GM23338 (cell line): ENCODE data around the gene MGLL. TPM values are rescaled to one million over a fixed set of nuclear protein-coding genes. Genes with fewer than 3 reads are reported as not detected.

Experiments
- ATAC-seq: fragments of 200-7000 bp; cut with Tn5 transposase; 3 replicates; pipeline ENCODE4 v1.9.1; 2020
- DNase-seq: peaks from one replicate; pipeline ENCODE4 v3.0.0-alpha.2; 2015; ENCODE audit warnings: low spot score
- H2AFZ ChIP-seq: fragments of 200-600 bp; sonication (generic); 2 replicates; pipeline ENCODE4 v1.8.0; 2016; ENCODE audit warnings: antibody characterized with exemption, mild to moderate bottlenecking, moderate library complexity
- H3F3A ChIP-seq: fragments of 200-600 bp; sonication (generic); replicated peaks from 2 replicates; pipeline ENCODE4 v1.8.0; 2017; ENCODE audit warnings: antibody characterized with exemption, mixed run types, low read depth
- H3K27ac ChIP-seq: fragments of 200-600 bp; sonication (generic); 2 replicates; pipeline ENCODE4 v1.6.1; 2016; ENCODE audit warnings: low read depth
- H3K27me3 ChIP-seq: fragments of 200-600 bp; sonication (generic); 2 replicates; pipeline ENCODE4 v1.8.0; 2016; ENCODE audit warnings: mild to moderate bottlenecking, mixed run types, moderate library complexity; ENCODE audit not compliant: insufficient read depth
- H3K36me3 ChIP-seq: fragments of 200-600 bp; sonication (generic); 2 replicates; pipeline ENCODE4 v1.8.0; 2016; ENCODE audit warnings: mild to moderate bottlenecking; ENCODE audit not compliant: insufficient read depth
- H3K4me1 ChIP-seq: fragments of 200-600 bp; sonication (generic); 2 replicates; pipeline ENCODE4 v1.8.0; 2016; ENCODE audit warnings: mild to moderate bottlenecking, moderate library complexity; ENCODE audit not compliant: insufficient read depth
- H3K4me2 ChIP-seq: fragments of 200-600 bp; sonication (generic); 2 replicates; pipeline ENCODE4 v1.7.1; 2017; ENCODE audit warnings: mixed run types
- H3K4me3 ChIP-seq: fragments of 200-600 bp; sonication (generic); 2 replicates; pipeline ENCODE4 v1.6.1; 2016; ENCODE audit warnings: mixed run types
- H3K79me2 ChIP-seq: fragments of 200-600 bp; sonication (generic); replicated peaks from 2 replicates; pipeline ENCODE4 v1.8.0; 2017; ENCODE audit warnings: mild to moderate bottlenecking; ENCODE audit not compliant: insufficient read depth
- H3K9me2 ChIP-seq: fragments of 200-600 bp; sonication (generic); 2 replicates; pipeline ENCODE4 v1.8.0; 2017; ENCODE audit not compliant: insufficient read depth
- H4K20me1 ChIP-seq: fragments of 200-600 bp; sonication (generic); replicated peaks from 2 replicates; pipeline ENCODE4 v1.8.0; 2017; ENCODE audit warnings: mild to moderate bottlenecking; ENCODE audit not compliant: insufficient read depth
- H3K27ac Mint-ChIP-seq: 2 replicates; pipeline ENCODE4 v1.8.0; 2020; ENCODE audit warnings: inconsistent platforms, mild to moderate bottlenecking, moderate library complexity, mixed read lengths
- H3K27me3 Mint-ChIP-seq: 3 replicates; pipeline ENCODE4 v1.8.0; 2022; ENCODE audit warnings: low read depth, mild to moderate bottlenecking, moderate library complexity, mixed read lengths, inconsistent platforms; ENCODE audit not compliant: insufficient read depth, poor library complexity
- H3K36me3 Mint-ChIP-seq: 3 replicates; pipeline ENCODE4 v1.8.0; 2021; ENCODE audit warnings: low read depth, mild to moderate bottlenecking, inconsistent platforms, moderate library complexity, mixed read lengths
- H3K4me1 Mint-ChIP-seq: 3 replicates; pipeline ENCODE4 v1.8.0; 2020; ENCODE audit warnings: mild to moderate bottlenecking, inconsistent platforms, mixed read lengths
- H3K4me3 Mint-ChIP-seq: 3 replicates; pipeline ENCODE4 v1.8.0; 2021; ENCODE audit warnings: moderate library complexity, mild to moderate bottlenecking, inconsistent platforms, mixed read lengths
- H3K9me3 Mint-ChIP-seq: 3 replicates; pipeline ENCODE4 v1.8.0; 2020; ENCODE audit warnings: moderate library complexity, mild to moderate bottlenecking, inconsistent platforms, mixed read lengths
- CREB1 ChIP-seq: fragments of 250-450 bp; sonication (Bioruptor Pico); IDR thresholded peaks from 2 replicates; pipeline ENCODE4 v1.5.0; 2020; ENCODE audit warnings: low read depth, mild to moderate bottlenecking, moderate library complexity
- EZH2phosphoT487 ChIP-seq: fragments of 200-600 bp; sonication (generic); IDR thresholded peaks from one replicate; pipeline ENCODE4 v1.8.1; 2018; ENCODE audit warnings: antibody characterized with exemption; ENCODE audit not compliant: unreplicated experiment
- JUNB ChIP-seq: IDR thresholded peaks from one replicate; pipeline ENCODE4 v1.6.1; 2016; ENCODE audit warnings: antibody characterized with exemption; ENCODE audit not compliant: unreplicated experiment
- NANOG ChIP-seq: IDR thresholded peaks from 2 replicates; pipeline ENCODE4 v1.6.1; 2016; ENCODE audit warnings: antibody characterized with exemption, borderline replicate concordance
- POLR2AphosphoS5 ChIP-seq: IDR thresholded peaks from 2 replicates; pipeline ENCODE4 v1.6.1; 2016; ENCODE audit warnings: antibody characterized with exemption, low read depth
- ZNF114 ChIP-seq: fragments of 250-450 bp; sonication (Bioruptor Pico); IDR thresholded peaks from 2 replicates; pipeline ENCODE4 v1.5.0; 2020; ENCODE audit warnings: mild to moderate bottlenecking, moderate library complexity
- ZNF331 ChIP-seq: fragments of 250-450 bp; sonication (Bioruptor Pico); IDR thresholded peaks from 2 replicates; pipeline ENCODE4 v1.5.0; 2020; ENCODE audit warnings: low read depth, mild to moderate bottlenecking, moderate library complexity
- polyA plus RNA-seq: library from polyadenylated mRNA; unstranded; fragments of >200 nt; fragmentation: Nextera tagmentation; extraction: Ambion mirVana; gene quantifications from 2 replicates; pipeline ENCODE4 v1.2.1, GENCODE V29; 2016
- total RNA-seq: library from RNA; depleted of rRNA; stranded (reverse); fragments of >200 nt; shearing (Covaris generic); gene quantifications from 2 replicates; pipeline ENCODE4 v1.2.3, GENCODE V29; 2014
- TF ChIP-seq, protein P1 (sequence below), 2 experiments: fragments of 200-600 bp in 1 of 2; sonication (generic) in 1 of 2; conservative IDR thresholded peaks; 2 replicates each; pipeline versions ENCODE4 v1.5.1 to v1.6.1; 2016 to 2017; ENCODE audit warnings: antibody characterized with exemption in 2 of 2, low read depth in 2 of 2, mild to moderate bottlenecking in 2 of 2, moderate library complexity in 1 of 2
- TF ChIP-seq, protein P2 (sequence below): IDR thresholded peaks from one replicate; pipeline ENCODE4 v1.6.1; 2018; ENCODE audit warnings: antibody characterized with exemption; ENCODE audit not compliant: unreplicated experiment
- TF ChIP-seq, protein P3 (sequence below): IDR thresholded peaks from 2 replicates; pipeline ENCODE4 v1.6.1; 2016; ENCODE audit warnings: antibody characterized with exemption

The MGLL gene
- total and polyA plus RNA-seq, 2 experiments from 2014 or later, result 0.71 to 0.83 TPM

DNA sequence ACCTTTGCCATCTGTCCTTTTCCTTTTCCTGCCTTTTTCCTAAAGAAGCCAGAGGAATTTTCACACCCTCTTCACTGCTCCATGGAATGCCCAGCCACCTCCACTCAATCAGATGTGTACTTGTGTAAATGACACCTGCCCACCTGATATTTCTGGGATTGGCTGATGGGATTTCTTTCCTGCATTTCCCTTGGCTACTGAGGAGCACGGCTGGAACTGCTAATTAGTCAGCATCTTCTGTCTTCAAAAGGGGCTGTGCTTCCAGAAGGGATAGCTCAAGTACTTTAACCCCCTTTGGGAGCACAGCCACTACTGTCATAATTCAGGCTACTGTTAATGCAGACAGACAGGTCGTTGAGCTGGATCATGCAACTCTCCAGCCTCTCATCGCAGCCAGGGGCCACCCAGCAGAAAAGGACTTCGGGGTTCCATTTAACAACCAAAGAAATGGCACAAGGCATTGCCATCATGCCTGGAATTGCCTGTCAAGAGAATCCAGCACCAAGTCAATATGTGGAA lies 38.6 kb downstream of the MGLL start:
- H3K4me3 Mint-ChIP-seq, result no peak overlapping the region
- Histone ChIP-seq H3K4me2 (no peak overlapping the region), H2AFZ (no peak overlapping the region), H3K27me3 (no peaks in the 10 kb centered on the region), H3K36me3 (no peaks in the 10 kb centered on the region), H3F3A (no peaks in the 10 kb centered on the region), H4K20me1 (no peaks in the 10 kb centered on the region), H3K79me2 (no peaks in the 10 kb centered on the region), H3K9me2 (no peaks in the 10 kb centered on the region), H3K27ac (no peak overlapping the region), H3K4me1 (no peaks in the 10 kb centered on the region), H3K4me3 (no peak overlapping the region)
- H3K27ac Mint-ChIP-seq, result no peak overlapping the region
- peaks cover 4% of the 10 kb centered on the region for H3K4me1 Mint-ChIP-seq
- H3K27me3 Mint-ChIP-seq, result peaks cover 6% of the 10 kb centered on the region
- no peaks in the 10 kb centered on the region for H3K9me3 Mint-ChIP-seq
- no peak for TF ChIP-seq JUNB
- H3K36me3 Mint-ChIP-seq, result no peaks in the 10 kb centered on the region
- DNase-seq (no peak), ATAC-seq (no peak)

DNA sequence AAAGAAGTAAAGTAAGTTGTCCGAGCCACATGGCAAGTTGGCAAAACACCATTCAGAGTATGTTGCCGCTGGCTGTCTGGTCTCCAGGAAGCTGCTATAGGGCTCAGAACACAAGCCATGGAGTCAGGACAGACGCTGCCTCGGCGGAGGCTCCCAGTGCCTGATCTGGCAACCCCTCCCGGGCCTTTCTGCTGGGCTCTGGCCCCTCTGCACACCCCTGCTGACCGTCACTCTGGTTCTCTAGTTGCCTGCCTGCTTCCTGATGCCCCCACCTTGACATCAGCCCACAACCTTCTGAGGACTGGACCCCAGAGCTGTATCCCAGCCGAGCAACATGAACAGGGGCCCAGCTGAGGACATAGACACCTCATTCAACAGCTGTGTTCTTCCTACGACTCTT lies 39.1 kb downstream of the MGLL start:
- Mint-ChIP-seq H3K27ac (no peak overlapping the region; the same call in 1 of the 2 replicates), H3K4me1 (peaks cover 4% of the 10 kb centered on the region), H3K9me3 (no peaks in the 10 kb centered on the region), H3K4me3 (no peak overlapping the region), H3K27me3 (peaks cover 4% of the 10 kb centered on the region), H3K36me3 (no peaks in the 10 kb centered on the region)
- no peaks in the 10 kb centered on the region for H3K4me1 ChIP-seq
- H3K36me3 ChIP-seq, result no peaks in the 10 kb centered on the region
- DNase-seq (no peak), ATAC-seq (no peak)
- H3K27me3 ChIP-seq, result no peaks in the 10 kb centered on the region
- no peak overlapping the region for H3K4me3 ChIP-seq
- H2AFZ ChIP-seq, result no peak overlapping the region
- H3K4me2 ChIP-seq, result no peak overlapping the region
- H3K9me2 ChIP-seq, result no peaks in the 10 kb centered on the region
- H3K79me2 ChIP-seq, result no peaks in the 10 kb centered on the region
- H4K20me1 ChIP-seq, result no peaks in the 10 kb centered on the region
- no peaks in the 10 kb centered on the region for H3F3A ChIP-seq
- no peak overlapping the region for H3K27ac ChIP-seq
- TF ChIP-seq ZNF331 (CRISPR knock-in tag) (no peak), ZNF114 (CRISPR knock-in tag) (no peak), POLR2AphosphoS5 (no peak), JUNB (no peak), EZH2phosphoT487 (no peak), CREB1 (CRISPR knock-in tag) (no peak), NANOG (no peak)
- TF ChIP-seq, protein P1, sequence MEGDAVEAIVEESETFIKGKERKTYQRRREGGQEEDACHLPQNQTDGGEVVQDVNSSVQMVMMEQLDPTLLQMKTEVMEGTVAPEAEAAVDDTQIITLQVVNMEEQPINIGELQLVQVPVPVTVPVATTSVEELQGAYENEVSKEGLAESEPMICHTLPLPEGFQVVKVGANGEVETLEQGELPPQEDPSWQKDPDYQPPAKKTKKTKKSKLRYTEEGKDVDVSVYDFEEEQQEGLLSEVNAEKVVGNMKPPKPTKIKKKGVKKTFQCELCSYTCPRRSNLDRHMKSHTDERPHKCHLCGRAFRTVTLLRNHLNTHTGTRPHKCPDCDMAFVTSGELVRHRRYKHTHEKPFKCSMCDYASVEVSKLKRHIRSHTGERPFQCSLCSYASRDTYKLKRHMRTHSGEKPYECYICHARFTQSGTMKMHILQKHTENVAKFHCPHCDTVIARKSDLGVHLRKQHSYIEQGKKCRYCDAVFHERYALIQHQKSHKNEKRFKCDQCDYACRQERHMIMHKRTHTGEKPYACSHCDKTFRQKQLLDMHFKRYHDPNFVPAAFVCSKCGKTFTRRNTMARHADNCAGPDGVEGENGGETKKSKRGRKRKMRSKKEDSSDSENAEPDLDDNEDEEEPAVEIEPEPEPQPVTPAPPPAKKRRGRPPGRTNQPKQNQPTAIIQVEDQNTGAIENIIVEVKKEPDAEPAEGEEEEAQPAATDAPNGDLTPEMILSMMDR (conservative IDR thresholded peaks at IDR 0.05; ENCODE audit: low read depth in 2 of 2), result no peak
- TF ChIP-seq, protein P2, sequence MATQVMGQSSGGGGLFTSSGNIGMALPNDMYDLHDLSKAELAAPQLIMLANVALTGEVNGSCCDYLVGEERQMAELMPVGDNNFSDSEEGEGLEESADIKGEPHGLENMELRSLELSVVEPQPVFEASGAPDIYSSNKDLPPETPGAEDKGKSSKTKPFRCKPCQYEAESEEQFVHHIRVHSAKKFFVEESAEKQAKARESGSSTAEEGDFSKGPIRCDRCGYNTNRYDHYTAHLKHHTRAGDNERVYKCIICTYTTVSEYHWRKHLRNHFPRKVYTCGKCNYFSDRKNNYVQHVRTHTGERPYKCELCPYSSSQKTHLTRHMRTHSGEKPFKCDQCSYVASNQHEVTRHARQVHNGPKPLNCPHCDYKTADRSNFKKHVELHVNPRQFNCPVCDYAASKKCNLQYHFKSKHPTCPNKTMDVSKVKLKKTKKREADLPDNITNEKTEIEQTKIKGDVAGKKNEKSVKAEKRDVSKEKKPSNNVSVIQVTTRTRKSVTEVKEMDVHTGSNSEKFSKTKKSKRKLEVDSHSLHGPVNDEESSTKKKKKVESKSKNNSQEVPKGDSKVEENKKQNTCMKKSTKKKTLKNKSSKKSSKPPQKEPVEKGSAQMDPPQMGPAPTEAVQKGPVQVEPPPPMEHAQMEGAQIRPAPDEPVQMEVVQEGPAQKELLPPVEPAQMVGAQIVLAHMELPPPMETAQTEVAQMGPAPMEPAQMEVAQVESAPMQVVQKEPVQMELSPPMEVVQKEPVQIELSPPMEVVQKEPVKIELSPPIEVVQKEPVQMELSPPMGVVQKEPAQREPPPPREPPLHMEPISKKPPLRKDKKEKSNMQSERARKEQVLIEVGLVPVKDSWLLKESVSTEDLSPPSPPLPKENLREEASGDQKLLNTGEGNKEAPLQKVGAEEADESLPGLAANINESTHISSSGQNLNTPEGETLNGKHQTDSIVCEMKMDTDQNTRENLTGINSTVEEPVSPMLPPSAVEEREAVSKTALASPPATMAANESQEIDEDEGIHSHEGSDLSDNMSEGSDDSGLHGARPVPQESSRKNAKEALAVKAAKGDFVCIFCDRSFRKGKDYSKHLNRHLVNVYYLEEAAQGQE, result no peak
- TF ChIP-seq, protein P3, sequence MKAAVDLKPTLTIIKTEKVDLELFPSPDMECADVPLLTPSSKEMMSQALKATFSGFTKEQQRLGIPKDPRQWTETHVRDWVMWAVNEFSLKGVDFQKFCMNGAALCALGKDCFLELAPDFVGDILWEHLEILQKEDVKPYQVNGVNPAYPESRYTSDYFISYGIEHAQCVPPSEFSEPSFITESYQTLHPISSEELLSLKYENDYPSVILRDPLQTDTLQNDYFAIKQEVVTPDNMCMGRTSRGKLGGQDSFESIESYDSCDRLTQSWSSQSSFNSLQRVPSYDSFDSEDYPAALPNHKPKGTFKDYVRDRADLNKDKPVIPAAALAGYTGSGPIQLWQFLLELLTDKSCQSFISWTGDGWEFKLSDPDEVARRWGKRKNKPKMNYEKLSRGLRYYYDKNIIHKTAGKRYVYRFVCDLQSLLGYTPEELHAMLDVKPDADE, result no peak
